GM12891 (cell line): ENCODE results near the gene SERPINI1.

Experiments used
- POLR2A ChIP-seq: IDR thresholded peaks from 2 replicates; pipeline ENCODE4 v1.6.1; 2011; ENCODE audit warnings: low read depth, low read length, control low read depth
- POLR2AphosphoS5 ChIP-seq: IDR thresholded peaks from 2 replicates; pipeline ENCODE4 v1.6.1; 2011; ENCODE audit warnings: low read depth, low read length, control low read depth

DNA sequence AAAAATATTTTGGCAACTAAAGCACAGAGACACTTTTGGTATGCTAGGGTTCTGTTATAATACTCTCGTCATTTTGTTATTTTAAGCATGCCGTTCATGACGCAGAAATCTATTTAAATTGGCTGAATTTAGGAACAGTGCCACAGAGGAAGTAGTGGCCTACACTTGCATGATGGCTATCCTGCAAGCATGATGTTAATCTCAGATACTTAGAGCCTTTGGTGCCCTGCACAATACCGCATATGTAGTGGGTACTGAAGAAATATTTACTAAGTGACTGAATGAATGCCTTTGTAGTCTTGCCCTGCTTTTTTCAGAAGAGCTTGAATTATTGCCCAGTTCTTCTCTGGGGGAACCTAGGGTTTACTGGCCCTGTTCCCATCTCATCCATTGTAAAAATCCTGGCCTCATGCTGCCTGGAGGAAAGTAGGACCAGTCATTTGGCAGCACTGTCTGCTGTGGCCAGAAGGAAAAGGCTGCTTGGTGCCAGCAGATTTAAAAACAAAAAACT lies 79.0 kb downstream of the SERPINI1 start:
- no peak for TF ChIP-seq POLR2AphosphoS5
- TF ChIP-seq POLR2A, result no peak
